Stimulated activated CD8-positive, alpha-beta memory T cell treated with anti-CD3 and anti-CD28 coated beads, Interleukin-7, amount 100 ng/mL, for 4 hours (primary cell): ENCODE results near the gene GATC.

Experiments used
- DNase-seq, 2 donors: peaks; one replicate each; pipeline ENCODE4 v3.0.0-alpha.2; 2020; ENCODE audit warnings: low read depth in 2 of 2

Gene GATC, protein sequence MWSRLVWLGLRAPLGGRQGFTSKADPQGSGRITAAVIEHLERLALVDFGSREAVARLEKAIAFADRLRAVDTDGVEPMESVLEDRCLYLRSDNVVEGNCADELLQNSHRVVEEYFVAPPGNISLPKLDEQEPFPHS

DNA sequence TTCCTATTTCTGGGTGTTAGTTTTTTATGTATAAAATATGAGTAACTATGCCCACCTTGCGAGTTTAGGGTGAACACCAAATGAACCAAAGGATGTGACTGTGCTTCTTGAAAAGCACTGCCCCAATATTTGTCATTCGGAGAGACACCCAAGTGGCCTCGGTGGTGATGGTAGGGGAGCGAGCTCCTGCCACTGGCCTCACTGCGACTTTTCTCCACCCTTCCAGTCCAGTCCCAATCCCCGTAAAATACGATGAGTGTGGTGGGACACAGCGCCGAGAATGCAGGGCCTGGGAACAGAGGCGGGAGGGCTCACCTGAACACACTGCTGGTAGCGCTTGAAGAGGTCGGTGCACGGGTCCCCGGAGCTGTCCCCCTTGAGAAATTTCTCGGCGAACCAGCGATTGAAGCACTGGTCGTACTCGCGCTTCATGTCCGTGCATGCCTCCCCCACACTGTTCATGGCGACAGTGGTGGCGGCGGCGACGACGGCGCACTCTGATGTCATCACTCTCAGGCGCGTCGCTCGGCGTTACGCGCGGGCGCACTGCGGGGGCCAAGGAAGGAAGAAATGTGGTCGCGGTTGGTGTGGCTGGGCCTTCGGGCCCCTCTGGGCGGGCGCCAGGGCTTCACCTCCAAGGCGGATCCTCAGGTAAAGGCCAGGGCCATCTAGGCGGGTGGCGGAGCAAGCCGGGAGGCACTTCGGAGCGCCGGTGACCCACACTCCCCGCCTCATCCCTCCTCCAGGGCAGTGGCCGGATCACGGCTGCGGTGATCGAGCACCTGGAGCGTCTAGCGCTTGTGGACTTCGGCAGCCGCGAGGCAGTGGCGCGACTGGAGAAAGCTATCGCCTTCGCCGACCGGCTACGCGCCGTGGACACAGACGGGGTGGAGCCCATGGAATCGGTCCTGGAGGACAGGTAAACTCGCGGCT, at the start of gene GATC, which contains the start of gene TRIAP1:
TSS of gene GATC (plus strand) at position 534 of the 933 bp plus-strand sequence. CDS start at position 571, 37 bp downstream.
TSS of gene TRIAP1 (minus strand) at position 474 of the 933 bp plus-strand sequence. CDS start at position 462, 12 bp downstream.
- DNase-seq = peak; percentile 70 to 84

DNA sequence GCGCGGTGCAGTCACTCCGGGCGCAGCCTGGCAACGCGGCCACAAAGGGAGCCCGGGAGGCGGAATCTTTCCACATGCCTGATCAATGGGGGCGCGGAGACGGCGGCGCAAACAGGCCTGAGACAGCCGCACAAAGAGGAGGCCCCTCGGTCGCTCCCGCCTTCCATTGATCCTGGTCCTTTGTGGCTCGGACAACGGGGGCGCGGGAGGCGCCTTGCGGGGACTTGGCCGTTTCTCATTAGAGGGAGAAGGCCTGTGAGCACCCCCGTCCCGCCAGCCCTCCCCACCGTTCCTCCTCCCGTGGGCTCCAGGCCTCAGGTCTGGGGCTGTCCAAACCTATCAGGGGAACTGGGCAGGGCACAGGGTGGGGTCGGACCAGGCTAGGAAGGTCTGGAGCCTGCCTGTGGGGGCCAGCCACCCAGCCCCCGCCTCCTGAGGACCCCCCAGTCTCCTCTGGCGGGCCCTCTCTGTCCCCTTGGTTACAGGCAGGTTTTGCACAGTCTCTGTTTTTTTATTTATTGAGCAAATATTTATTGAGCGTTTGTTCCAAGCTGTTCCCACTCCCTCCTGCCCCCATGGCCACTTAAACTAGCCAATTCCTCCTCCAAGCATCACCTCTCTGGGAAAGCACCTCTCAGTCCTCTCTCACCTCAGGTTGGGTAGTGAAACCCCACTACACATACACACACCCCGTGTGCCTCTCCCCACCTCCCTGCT, 48.3 kb upstream of the GATC start:
- no peak for DNase-seq

DNA sequence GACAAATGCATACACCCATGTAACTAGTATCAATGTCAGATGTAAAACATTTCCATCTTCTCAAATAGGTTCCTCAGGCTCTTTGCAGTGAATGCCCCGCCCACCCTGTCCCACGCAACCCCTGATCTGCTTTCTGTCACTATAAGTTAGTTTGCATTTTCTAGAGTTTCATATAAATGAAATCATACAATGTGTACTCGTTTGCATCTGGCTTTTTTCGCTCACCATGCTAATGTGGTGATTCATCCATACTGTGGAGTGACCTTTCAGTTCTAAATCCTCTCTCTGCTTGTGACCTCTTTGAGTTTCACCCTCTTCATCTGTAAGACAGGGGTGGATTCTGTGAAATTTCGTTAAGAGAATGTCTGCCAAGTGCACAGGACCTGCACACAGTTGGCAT, 46.7 kb upstream of the GATC start:
- DNase-seq = no peak

DNA sequence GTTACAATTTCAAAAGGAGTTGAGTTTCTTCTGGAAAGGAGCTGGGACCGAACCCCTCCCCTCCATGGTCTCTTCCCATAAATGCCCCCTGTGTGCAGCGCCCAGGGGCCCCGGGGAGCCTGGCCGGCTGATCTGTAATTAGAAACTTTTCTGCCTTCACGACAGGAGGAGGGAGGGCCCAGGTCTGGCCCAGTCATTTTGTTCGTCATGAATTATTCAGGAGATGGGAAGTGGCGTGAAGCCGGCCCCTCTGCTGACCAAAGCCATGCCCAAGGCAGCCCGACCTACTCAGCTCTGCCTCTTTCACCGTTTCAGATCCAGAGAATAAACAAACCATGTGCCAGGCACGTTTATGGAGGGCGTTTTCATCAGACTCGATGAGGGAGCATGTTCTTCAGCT, 44.0 kb upstream of the GATC start:
- DNase-seq = no peak

DNA sequence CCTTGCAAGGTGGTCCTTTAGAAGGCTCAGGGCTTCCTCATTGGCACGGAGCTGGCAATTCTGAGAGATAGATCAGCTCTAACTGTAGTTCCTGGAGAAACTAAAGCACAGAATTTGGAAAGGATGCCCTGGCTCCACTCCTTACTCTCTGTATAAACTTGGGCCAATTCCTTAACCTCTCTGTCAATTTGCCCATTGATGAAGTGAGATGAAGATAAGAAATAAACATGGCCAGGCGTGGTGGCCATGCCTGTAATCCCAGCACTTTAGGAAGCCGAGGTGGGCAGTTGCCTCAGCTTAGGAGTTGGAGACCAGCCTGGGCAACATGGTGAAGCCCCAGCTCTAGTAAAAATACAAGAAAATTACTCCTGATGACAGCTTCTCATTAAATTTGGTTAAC, 42.4 kb upstream of the GATC start:
- no peak for DNase-seq

DNA sequence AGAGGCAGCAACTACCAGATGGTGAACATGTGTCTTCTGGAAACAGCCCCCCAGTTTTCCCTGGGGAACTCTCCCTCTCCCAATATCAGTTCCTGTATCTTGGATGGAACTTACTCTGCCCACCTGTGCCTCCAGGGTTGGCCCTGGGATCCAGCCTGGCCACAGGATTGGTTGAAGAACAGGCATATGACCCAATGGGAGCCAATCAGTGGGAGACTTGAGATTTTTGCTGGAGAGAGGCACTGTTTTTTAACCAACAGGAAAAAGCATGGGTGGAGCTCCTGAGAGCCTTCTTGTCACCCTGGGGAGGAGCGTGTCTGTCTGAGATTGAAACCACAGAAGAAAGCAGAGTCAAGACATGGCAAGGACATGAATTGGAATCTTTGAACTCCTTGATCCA, 42.0 kb upstream of the GATC start:
- no peak for DNase-seq

DNA sequence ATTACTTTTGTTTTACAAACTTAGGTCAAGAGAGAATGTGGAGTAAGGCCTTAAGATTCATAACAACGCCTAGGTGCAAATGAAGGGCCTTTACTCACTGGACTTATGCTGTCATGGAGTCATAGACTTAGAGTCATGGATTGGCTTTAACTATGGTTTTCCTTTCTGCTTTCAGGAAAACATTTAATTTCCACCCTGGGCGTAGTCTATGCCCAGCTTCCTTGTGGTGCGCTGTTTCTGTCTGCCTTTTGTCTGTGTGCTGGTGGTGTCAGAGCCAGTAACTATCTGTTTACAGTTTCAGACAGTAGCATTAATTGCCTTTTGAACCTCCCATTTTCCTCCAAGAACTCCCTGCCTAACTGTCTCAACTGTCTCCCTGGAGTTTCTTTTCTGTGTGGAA, 40.2 kb upstream of the GATC start:
- no peak for DNase-seq

DNA sequence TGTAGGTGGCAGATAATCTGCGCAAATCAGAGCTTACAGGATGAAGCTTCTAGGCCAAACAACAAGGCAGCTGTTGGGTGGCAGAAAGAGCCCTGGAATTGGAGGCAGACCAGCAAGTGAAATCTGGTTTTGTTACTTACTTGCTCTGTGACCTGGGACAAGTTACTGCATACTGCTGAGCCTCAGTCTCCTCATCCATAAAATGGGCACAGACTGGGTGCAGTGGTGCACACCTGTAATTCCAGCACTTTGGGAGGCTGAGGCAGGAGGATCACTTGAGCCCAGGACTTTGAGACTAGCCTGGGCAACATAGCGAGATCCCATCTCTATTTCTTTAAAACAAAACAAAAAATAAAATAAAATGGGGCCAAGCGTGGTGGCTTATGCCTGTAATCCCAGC, 39.7 kb upstream of the GATC start:
- no peak for DNase-seq

DNA sequence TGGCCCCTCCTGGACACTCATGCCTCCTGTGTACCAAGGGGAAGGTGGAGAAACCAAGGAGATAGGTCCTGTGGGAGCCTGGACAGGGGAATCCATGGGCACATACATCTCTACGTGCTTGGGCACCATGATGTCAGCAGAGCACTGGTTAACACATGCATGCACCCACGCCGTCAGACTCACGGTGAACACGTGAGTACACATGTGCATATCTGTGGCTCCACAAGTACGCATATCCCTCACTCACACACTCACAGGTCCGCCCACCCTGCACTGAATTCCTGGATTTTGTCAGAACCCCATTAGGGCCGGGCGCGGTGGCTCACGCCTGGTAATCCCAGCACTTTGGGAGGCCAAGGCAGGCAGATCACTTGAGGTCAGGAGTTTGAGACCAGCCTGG, 37.5 kb upstream of the GATC start:
- DNase-seq = no peak

DNA sequence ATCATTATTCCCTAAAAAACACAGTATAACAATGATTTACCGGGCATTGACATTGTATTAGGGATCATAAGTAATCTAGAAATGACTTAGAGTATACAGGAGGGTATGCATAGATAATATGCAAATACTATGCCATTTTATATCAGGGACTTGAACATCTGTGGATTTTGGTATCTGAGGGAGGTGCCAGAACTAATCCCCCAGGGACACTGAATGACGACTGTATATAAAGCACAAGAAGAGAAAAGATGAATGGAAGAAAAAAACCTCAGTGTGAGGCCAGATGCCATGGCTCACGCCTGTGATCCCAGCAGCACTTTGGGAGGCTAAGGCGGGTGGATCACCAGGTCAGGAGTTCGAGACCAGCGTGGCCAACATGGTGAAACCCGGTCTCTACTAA, 33.8 kb upstream of the GATC start:
- no peak for DNase-seq

DNA sequence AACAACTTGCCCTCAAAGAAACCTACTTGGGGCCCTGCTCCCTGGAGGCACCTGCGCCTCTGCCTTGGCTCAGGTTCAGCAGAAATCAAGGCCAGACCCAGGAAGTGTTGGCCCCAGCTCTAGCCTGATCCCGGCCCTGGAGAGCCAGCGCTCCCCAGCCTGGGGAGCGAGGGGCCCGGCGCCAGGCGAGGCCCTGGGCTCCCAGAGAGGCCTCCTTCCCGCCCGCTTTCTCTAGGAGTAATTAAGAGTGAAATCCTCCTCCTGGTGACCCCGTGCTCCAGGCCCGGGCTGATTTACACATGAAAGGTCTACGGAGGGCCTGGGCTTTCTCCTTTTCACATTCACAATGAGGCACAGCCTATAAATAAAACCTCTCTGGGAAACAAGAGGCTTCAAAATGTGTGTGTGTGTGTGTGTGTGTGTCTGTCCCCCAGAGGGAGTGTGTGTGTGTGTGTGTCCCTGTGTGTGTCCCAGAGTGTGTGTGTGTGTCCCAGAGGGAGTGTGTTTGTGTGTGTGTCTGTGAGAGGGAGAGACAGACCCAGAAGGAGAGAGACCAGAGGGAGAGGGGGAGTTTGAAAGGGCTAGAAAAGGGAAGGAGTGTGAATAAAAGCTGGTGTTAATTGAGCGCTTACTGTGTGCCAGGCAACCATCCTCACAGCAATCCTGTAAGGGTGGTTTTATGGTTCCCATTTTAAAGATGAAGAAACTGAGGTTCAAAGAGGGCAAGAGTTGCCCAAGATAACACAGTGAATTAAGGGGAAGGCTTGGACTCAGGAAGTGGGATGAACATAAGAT, 32.1 kb upstream of the GATC start:
- no peak for DNase-seq

DNA sequence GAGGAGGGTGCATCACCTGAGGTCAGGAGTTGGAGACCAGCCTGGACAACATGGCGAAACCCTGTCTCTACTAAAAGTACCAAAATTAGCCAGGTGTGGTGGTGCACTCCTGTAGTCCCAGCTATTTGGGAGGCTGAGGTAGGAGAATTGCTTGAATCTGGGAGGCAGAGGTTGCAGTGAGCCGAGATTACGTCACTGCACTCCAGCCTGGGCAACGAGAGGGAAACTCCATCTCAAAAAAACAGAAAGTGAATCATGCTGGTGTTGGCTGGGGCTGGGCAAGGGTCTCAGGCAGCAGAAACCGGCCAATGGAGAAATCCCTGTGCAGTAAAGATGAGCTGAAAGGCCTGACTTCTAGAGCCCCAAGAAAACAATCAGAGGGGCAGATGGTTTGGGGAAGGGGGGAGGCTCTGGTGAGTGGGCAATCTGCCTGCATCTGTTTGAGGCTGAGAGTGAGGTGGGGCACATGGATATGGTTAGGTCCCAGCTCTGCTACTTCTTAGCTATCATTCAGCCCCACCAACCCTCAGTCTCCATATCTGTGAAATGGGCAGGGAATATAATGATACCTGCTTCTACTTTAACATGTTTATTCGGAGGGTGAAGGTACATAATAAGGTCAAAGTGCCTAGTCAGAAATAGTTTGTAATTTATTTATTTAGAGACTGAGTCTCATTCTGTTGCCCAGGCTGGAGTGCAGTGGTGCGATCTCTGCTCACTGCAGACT, 29.6 kb upstream of the GATC start:
- DNase-seq = no peak

DNA sequence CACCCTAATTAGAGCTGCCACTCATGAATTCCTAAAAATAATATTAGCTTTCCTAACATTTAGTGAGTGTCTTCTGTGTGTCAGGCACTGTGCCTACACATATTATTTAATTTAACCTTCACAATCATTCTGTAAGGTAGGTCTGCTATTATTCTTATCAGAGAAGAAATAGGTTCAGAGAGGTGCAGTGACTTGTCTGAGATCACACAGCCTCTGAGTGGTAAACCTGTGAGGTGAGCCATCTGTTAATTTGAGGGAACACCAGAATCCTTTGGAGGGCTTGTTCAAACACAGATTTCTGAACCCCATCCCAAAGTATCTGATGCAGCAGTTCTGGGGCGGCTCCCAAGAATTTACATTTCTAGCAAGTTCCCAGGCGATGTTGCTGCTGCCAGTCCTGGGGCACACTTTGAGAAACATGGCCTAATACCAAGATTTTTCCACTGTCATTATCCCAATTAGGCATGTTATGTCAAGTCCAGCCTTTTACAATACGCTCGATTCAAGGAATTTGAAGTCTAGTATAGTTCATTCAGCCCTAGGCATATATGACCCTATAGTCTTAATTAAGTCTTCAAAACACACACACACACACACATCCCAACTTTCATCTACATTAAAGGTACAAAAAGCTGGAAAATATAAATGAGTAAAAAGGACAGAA, 28.2 kb upstream of the GATC start:
- DNase-seq = no peak

DNA sequence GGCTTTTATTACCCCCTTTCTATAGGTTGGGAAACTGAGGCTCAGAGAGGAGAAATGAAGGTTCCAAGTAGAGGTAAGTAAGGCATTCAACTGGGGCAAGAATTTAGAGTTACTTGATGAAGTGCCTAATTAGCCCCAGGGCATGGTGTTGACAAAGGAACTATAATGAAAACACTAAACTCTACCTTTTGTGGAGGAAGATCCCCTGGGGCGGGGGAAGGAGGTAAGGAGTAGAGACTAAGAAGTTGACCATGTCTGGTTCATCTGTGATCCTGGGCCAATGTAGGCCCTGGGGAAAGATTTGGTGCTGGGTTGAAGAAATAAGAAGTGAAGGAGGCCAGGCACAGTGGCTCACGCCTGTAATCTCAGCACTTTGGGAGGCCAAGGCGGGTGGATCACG, 24.5 kb upstream of the GATC start:
- no peak for DNase-seq

DNA sequence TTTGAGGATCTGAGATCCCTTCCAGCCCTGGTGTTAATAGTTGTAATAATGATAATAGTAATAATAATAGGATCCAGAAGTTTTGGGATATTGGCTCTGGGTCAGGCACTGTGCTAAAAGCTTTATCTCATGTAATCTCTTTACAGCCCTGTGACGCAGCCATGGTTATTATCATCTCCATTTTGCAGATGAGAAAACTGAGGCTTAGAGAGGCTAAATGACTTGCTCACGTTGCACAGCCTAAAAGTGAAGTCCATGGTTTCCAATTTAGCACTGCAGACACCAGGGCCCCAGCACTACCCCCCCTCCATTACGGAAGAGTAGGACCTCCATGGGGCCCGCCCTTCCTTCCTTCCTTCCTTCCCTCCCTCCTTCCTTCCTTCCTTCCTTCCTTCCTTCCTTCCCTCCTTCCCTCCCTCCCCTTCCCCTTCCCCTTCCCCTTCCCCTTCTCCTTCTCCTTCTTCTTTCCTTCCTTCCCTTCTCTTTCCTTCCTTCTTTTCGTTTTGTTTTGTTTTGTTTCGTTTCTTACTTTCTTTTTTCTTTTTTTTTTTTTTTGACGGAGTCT, 23.3 kb upstream of the GATC start:
- DNase-seq = no peak

DNA sequence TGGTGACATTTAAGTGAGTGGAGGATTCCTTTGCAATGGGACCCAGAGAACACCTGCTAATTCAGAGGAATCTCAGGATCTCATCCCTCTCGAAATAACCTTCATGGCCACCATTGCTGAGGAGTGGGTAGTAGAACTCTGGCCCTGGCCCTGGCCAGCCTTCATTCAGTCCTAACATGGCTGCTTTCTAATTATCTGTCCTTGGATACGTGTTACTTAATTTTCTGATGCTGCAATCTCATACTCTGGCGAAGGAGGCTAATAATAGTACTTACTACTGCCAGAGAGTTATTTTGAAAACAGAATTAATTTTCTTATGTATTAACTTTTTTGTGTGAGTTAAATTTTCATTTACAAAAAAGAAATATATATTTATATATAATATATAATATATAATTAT, 20.4 kb upstream of the GATC start:
- no peak for DNase-seq

DNA sequence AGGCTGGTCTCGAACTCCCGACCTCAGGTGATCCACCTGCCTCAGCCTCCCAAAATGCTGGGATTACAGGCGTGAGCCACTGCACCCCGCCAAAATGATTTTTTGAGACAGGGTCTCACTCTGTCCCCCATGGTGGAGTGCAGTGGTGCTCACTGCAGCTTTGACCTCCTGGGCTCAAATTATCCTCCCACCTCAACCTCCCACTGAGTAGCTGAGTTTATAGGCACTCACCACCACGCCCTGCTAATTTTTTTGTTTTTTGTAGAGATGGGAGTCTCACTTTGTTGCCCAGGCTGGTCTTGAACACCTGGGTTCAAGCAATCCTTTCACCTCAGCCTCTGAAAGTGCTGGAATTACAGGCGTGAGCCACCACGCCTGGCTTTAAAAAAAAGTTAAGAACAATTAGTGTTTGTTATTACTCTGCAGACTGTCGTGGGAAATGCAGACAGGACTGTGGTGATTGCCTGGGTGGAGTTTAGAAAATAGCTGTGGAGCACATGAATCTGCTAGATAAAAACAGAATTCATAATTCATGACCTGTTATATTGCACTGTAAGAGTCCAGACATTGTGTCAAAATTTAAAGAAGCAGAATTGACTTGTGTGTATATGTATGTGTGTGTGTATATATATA, 17.5 kb upstream of the GATC start:
- DNase-seq = no peak

DNA sequence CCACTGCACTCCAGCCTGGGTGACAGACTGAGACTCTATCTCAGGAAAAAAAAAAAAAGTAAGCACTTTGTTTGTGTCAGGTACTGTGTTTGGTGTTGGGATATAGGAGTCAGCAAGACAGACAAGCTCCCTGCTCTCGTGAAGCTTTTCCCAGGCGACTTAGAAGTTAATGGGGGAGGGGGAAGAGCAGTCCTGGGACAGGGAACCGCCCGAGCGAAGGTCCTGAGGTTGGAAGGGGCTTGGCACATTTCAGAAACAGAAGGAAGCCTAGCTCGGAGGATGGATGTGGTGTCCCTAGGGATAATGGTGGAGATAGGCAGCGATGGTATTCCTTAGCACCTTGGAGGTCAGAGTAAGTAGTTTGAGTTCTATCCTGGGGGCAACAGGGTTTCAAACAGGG, 16.9 kb upstream of the GATC start:
- no peak for DNase-seq

DNA sequence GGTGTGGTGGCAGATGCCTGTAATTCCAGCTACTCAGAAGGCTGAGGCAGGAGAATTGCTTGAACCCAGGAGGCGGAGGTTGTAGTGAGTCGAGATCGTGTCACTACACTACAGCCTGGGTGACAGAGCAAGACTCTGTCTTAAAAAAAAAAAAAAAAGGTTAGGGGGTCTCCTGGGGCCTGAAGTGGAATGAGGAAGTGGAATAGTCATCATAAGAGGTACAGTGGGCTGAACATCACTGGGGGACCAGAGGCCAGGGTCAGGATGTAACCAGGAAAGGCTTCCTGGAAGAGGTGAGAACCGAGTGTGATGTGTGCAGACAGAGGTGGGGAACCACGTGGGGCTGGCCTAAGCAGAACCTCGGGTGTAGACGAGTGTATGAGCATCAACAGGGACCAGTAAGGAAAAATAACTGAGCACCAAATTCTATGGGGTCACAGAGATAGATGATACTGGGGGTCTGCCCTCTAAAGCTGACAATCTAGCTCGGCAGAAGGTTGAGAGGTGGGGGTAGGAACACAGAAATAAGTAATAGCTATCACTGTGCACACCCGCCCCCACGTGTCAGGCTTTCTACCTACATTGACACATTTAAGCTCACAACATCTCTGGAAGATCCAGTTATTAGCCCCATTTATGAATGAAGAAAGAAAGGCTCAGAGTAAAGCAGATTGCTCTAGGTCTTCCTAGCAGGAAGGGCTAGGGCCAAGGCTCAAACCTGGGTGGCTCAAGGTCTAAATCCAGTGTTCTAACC, 13.3 kb upstream of the GATC start:
- no peak for DNase-seq
